OCI-LY3 (cell line): ENCODE measurements around the gene ZNF682.
"Not testable (repeated sequence)": the region's sequence is repeated elsewhere in the genome, so short reads cannot be mapped to it uniquely, and the experiment has no call there.

Source experiments
- H2AFZ ChIP-seq: fragments of 200-600, 300-600 bp; shearing (Covaris generic); 2 replicates; pipeline ENCODE4 v1.6.0; 2014; ENCODE audit warnings: antibody characterized with exemption, low read depth, low read length
- H3K27ac ChIP-seq: fragments of 200-600, 300-600 bp; sonication (generic); 2 replicates; pipeline ENCODE4 v1.5.1; 2014; ENCODE audit warnings: mild to moderate bottlenecking, low read length, moderate library complexity, mixed read lengths
- H3K27me3 ChIP-seq: fragments of 200-600, 300-600 bp; sonication (generic); 2 replicates; pipeline ENCODE4 v1.6.1; 2014; ENCODE audit warnings: low read depth, low read length, mixed read lengths
- H3K36me3 ChIP-seq: fragments of 200-600, 300-600 bp; sonication (generic); replicated peaks from 2 replicates; pipeline ENCODE3; 2014; ENCODE audit warnings: low read depth, low read length, mixed read lengths
- H3K4me1 ChIP-seq: fragments of 300-600, 200-600 bp; sonication (generic); 2 replicates; pipeline ENCODE4 v1.6.1; 2014; ENCODE audit warnings: low read length, mixed read lengths
- H3K4me2 ChIP-seq: fragments of 200-600, 300-600 bp; sonication (generic); 2 replicates; pipeline ENCODE4 v1.6.1; 2014; ENCODE audit warnings: low read length, mixed read lengths
- H3K4me3 ChIP-seq: fragments of 300-600, 200-600 bp; sonication (generic); 2 replicates; pipeline ENCODE4 v1.5.1; 2014; ENCODE audit warnings: antibody characterized with exemption, mild to moderate bottlenecking, low read length, moderate library complexity
- H3K79me2 ChIP-seq: fragments of 300-600, 200-600 bp; shearing (Covaris generic); 2 replicates; pipeline ENCODE4 v1.6.1; 2014; ENCODE audit warnings: mild to moderate bottlenecking, low read length, mixed read lengths
- H3K9ac ChIP-seq: fragments of 300-600, 200-600 bp; shearing (Covaris generic); 2 replicates; pipeline ENCODE4 v1.6.0; 2014; ENCODE audit warnings: mild to moderate bottlenecking, low read length, moderate library complexity
- H3K9me3 ChIP-seq: fragments of 200-600, 300-600 bp; shearing (Covaris generic); 2 replicates; pipeline ENCODE4 v1.6.1; 2014; ENCODE audit warnings: low read length, mixed read lengths; ENCODE audit not compliant: insufficient read depth
- H4K20me1 ChIP-seq: fragments of 200-600, 300-600 bp; sonication (generic); 2 replicates; pipeline ENCODE4 v1.6.1; 2016; ENCODE audit warnings: low read length, mixed read lengths; ENCODE audit not compliant: insufficient read depth
- EZH2phosphoT487 ChIP-seq: fragments of 200-600 bp; shearing (Covaris generic); IDR thresholded peaks from 2 replicates; pipeline ENCODE4 v1.6.1; 2018; ENCODE audit warnings: antibody characterized with exemption, mixed run types, low read depth
- TF ChIP-seq, protein P1 (sequence below): fragments of 200-600, 300-600 bp; sonication (generic); IDR thresholded peaks from 2 replicates; pipeline ENCODE4 v1.5.1; 2014; ENCODE audit warnings: antibody characterized with exemption, low read length, low read depth

The ZNF682 gene

DNA sequence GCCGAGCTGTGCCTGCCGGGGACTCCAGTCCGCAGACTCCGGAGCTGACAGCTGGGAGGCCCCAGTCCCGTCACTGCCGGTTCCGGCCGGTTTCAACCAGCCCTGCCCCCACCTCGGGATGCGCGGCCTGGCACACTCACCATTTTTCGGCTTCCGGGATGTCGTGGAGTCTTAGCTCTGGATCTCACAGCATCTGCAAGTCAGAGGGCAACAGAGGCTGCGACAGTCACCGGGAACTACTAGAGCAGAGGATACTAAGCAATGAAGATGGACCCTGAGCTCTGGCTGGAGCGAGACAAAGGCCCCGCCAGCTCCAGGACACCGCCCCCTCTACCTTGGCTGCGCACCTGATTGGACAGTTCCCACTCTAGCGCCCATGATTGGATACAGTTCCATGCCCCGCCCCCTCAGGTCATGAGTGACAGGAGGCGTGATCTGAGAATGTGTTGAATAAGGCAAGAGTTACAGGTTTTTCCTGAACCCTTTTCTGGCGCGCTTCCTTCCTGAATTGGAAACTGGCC lies at the start of gene ZNF682:
ZNF682 (minus strand) TSS at position 303 of the 521 bp plus-strand sequence; CDS start at position 143, 160 bp downstream.
- Histone ChIP-seq H3K4me3 (peak within 1 kb of the TSS; percentile 86), H3K27ac (peak within 1 kb of the TSS; percentile 48), H3K4me2 (peak within 1 kb of the TSS; percentile 81), H3K27me3 (no peaks in the 10 kb centered on the region), H3K36me3 (peaks cover 10% of the 10 kb centered on the region), H3K9ac (peak within 1 kb of the TSS; percentile 74), H3K9me3 (peaks cover 2% of the 10 kb centered on the region; the same call in 1 of the 2 replicates), H4K20me1 (no peaks in the 10 kb centered on the region), H3K79me2 (peaks cover 27% of the 10 kb centered on the region), H2AFZ (peak within 1 kb of the TSS; percentile 98), H3K4me1 (peaks cover 9% of the 10 kb centered on the region; the same call in 1 of the 2 replicates)
- TF ChIP-seq, protein P1, sequence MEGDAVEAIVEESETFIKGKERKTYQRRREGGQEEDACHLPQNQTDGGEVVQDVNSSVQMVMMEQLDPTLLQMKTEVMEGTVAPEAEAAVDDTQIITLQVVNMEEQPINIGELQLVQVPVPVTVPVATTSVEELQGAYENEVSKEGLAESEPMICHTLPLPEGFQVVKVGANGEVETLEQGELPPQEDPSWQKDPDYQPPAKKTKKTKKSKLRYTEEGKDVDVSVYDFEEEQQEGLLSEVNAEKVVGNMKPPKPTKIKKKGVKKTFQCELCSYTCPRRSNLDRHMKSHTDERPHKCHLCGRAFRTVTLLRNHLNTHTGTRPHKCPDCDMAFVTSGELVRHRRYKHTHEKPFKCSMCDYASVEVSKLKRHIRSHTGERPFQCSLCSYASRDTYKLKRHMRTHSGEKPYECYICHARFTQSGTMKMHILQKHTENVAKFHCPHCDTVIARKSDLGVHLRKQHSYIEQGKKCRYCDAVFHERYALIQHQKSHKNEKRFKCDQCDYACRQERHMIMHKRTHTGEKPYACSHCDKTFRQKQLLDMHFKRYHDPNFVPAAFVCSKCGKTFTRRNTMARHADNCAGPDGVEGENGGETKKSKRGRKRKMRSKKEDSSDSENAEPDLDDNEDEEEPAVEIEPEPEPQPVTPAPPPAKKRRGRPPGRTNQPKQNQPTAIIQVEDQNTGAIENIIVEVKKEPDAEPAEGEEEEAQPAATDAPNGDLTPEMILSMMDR, result no peak
- TF ChIP-seq EZH2phosphoT487, result no peak

DNA sequence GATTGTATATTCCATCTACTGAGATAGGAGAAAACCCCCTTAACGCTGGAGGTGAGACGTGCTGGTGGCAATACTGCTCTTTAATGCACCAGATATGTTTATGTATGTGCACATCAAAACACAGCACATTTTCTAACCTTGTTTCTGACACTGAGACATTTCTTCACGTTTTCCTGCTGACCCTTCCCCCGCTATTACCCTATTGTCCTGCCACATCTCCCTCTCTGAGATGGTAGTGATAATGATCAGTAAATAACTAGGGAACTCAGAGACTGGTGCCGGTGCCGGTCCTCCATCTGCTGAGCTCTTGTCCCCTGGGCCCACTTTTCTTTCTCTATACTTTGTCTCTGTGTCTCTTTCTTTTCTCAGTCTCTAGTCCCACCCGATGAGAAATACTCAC lies 43.6 kb upstream of the ZNF682 start:
- H3K9me3 ChIP-seq, H3K4me2 ChIP-seq, H3K4me1 ChIP-seq, H3K4me3 ChIP-seq, H3K9ac ChIP-seq, H3K27ac ChIP-seq, H3K27me3 ChIP-seq, H4K20me1 ChIP-seq, H2AFZ ChIP-seq: not testable (repeated sequence)
- Histone ChIP-seq H3K79me2 (peaks cover 86% of the 10 kb centered on the region), H3K36me3 (peaks cover 33% of the 10 kb centered on the region)

DNA sequence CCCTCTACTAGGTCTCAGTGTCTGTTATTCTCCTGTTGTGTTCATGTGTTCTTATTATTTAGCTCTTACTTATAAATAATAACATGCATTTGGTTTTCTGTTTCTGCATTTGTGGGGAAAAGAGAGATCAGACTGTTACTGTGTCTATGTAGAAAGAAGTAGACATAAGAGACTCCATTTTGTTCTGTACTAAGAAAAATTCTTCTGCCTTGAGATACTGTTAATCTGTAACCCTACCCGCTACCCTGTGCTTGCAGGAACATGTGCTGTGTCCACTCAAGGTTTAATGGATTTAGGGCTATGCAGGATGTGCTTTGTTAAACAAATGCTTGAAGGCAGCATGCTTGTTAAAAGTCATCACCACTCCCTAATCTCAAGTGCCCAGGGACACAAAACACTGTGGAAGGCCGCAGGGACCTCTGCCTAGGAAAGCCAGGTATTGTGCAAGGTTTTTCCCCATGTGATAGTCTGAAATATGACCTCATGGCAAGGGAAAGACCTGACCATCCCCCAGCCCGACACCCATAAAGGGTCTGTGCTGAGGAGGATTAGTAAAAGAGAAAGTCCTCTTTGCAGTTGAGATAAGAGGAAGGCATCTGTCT lies 43.0 kb upstream of the ZNF682 start:
- not testable (repeated sequence) for H3K4me2 ChIP-seq

DNA sequence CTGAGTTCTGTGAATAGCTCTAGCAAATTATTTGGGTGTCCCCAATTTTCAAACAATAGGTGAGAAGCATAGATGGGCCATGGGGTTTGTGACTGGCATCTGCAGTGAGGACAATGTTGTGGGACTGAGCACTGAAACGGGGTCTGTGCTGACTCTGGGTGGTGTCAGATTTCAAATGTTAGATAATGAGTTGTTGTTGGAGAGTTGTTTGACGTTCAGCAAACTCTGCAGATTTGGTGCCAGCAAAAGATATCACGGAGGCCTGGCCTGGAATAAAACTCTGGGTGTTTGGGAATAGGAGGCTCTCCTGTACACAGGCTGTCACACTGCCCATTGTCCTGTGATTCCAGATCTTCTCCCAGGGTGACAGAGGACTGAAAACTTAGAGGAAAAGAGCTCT lies 41.4 kb upstream of the ZNF682 start:
- no peak overlapping the region for H3K4me2 ChIP-seq
- peaks cover 4% of the 10 kb centered on the region; the same call in 1 of the 2 replicates for H3K9me3 ChIP-seq
- H3K27me3 ChIP-seq, result no peaks in the 10 kb centered on the region
- peaks cover 23% of the 10 kb centered on the region for H3K36me3 ChIP-seq
- no peaks in the 10 kb centered on the region for H3K4me1 ChIP-seq
- no peak overlapping the region for H2AFZ ChIP-seq
- H4K20me1 ChIP-seq, result no peaks in the 10 kb centered on the region
- H3K79me2 ChIP-seq, result peaks cover 71% of the 10 kb centered on the region
- no peak overlapping the region for H3K9ac ChIP-seq
- TF ChIP-seq EZH2phosphoT487, result no peak
- TF ChIP-seq, protein P1, result no peak
- no peak overlapping the region for H3K4me3 ChIP-seq
- no peak overlapping the region for H3K27ac ChIP-seq

More for the DNA sequence above, 43.0 kb upstream of the ZNF682 start:
- H3K4me3 ChIP-seq, H4K20me1 ChIP-seq, H3K9ac ChIP-seq, H3K4me1 ChIP-seq, H3K27ac ChIP-seq, H3K27me3 ChIP-seq, H2AFZ ChIP-seq, H3K9me3 ChIP-seq: not testable (repeated sequence)
- Histone ChIP-seq H3K36me3 (peaks cover 30% of the 10 kb centered on the region), H3K79me2 (peaks cover 81% of the 10 kb centered on the region)

DNA sequence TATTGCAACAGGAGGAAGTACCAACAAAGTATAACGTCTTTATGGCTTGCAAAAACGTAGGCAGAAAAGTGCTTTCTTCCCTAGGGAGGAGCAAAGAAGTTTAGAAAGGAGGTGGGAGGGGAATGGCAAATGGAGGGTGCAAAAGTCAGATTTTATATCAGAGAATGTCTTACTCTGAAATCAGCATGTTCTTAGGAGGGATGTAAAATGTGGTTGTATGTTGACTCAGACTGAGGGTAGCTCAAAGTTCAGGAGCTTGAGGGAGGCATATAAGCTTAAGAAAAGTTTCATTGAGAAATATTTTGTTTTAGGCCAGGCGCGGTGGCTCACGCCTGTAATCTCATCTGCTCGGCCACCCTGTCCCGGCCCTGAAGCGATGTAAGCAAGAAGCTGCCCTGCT lies 40.2 kb upstream of the ZNF682 start:
- H3K4me2 ChIP-seq, result no peak overlapping the region

More for the DNA sequence above, 40.2 kb upstream of the ZNF682 start:
- Histone ChIP-seq H3K9me3 (peaks cover 4% of the 10 kb centered on the region; the same call in 1 of the 2 replicates), H3K36me3 (peaks cover 20% of the 10 kb centered on the region), H3K9ac (no peak overlapping the region), H2AFZ (no peak overlapping the region), H4K20me1 (no peaks in the 10 kb centered on the region), H3K4me3 (no peak overlapping the region), H3K27ac (no peak overlapping the region), H3K79me2 (peaks cover 59% of the 10 kb centered on the region), H3K27me3 (no peaks in the 10 kb centered on the region), H3K4me1 (no peaks in the 10 kb centered on the region)
- TF ChIP-seq, protein P1, result no peak
- TF ChIP-seq EZH2phosphoT487, result no peak
